ENCODE results near the gene RARG. TPM values are rescaled to one million over a fixed set of nuclear protein-coding genes. Genes with fewer than 3 reads are reported as not detected.

RARG gene
- total RNA-seq, 2 donors from 2014 or later: 9.2 to 11.7 TPM

DNA sequence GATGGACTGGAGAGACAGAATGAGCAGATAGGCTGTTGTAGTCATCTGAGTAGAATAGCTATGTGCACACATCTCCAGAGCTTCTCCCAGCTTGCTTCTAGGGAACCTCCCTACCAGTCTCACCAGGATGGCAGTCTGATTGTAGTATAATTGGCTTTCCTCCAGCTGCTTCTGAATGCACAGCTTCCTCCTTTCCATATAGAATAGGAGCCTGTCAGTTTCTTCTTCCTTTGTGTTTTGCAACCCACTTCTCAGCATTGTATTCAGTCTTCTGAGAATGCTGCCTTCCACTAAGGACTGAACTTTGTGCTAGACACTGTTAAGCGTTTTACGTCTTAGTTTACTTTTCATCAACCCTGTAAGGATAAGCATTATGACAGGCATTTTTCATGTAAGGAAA, 49.1 kb downstream of the RARG start:
- H3K36me3 ChIP-seq (replicated peaks in 1 of 2; ENCODE audit: insufficient read depth in 1 of 2, low read depth in 2 of 2): peaks cover 0 to 35% of the 10 kb centered on the region in 2 donors
- 27 to 46% methylated on average over 2 of the region's 2 CpGs for WGBS, 2 donors
- H3K4me1 ChIP-seq: peaks cover 41% of the 10 kb centered on the region
- no peaks in the 10 kb centered on the region for H3K9me3 ChIP-seq
- no peak overlapping the region for H3K27ac ChIP-seq
- H3K4me3 ChIP-seq: no peak overlapping the region
- DNase-seq: peak in 1 of 4 donors; percentile 38
- no peak for ATAC-seq
- no peaks in the 10 kb centered on the region for H3K27me3 ChIP-seq
- TF ChIP-seq, protein P1, sequence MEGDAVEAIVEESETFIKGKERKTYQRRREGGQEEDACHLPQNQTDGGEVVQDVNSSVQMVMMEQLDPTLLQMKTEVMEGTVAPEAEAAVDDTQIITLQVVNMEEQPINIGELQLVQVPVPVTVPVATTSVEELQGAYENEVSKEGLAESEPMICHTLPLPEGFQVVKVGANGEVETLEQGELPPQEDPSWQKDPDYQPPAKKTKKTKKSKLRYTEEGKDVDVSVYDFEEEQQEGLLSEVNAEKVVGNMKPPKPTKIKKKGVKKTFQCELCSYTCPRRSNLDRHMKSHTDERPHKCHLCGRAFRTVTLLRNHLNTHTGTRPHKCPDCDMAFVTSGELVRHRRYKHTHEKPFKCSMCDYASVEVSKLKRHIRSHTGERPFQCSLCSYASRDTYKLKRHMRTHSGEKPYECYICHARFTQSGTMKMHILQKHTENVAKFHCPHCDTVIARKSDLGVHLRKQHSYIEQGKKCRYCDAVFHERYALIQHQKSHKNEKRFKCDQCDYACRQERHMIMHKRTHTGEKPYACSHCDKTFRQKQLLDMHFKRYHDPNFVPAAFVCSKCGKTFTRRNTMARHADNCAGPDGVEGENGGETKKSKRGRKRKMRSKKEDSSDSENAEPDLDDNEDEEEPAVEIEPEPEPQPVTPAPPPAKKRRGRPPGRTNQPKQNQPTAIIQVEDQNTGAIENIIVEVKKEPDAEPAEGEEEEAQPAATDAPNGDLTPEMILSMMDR (IDR thresholded peaks at IDR 0.05): no peak
- no peak for TF ChIP-seq POLR2A (IDR thresholded peaks at IDR 0.05)
- intact Hi-C loops (cut with DNase I): no loop called here

DNA sequence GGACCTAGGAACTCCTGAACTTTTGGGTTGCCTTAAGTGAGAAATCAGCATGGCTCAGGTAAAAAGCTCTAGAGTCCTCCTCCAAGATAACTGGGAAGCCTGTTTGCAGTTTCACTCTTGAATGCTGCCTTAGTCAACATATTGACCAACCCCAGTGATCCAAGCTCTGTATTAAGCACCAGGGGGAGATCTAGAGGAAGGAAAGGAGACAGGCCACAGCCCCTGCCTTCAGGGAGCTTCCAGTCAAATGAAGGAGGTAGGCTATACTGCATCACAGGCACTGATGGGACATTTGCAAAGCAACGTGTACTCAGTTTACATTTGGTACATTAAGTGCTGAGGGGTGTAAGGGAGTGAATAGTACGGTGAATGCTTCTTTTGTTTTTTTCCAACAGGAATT, 50.1 kb downstream of the RARG start:
- intact Hi-C loops (cut with DNase I): no loop called here
- Histone ChIP-seq H3K27me3 (no peaks in the 10 kb centered on the region), H3K9me3 (no peaks in the 10 kb centered on the region), H3K4me3 (no peak overlapping the region), H3K27ac (no peak overlapping the region), H3K4me1 (peaks cover 41% of the 10 kb centered on the region), H3K36me3 (replicated peaks in 1 of 2; ENCODE audit: insufficient read depth in 1 of 2, low read depth in 2 of 2) (peaks cover 0 to 28% of the 10 kb centered on the region in 2 donors)
- TF ChIP-seq, protein P1 (IDR thresholded peaks at IDR 0.05): no peak
- WGBS, 2 donors: 51 to 63% methylated on average over 2 of the region's 2 CpGs
- no peak for ATAC-seq
- DNase-seq: no peak

DNA sequence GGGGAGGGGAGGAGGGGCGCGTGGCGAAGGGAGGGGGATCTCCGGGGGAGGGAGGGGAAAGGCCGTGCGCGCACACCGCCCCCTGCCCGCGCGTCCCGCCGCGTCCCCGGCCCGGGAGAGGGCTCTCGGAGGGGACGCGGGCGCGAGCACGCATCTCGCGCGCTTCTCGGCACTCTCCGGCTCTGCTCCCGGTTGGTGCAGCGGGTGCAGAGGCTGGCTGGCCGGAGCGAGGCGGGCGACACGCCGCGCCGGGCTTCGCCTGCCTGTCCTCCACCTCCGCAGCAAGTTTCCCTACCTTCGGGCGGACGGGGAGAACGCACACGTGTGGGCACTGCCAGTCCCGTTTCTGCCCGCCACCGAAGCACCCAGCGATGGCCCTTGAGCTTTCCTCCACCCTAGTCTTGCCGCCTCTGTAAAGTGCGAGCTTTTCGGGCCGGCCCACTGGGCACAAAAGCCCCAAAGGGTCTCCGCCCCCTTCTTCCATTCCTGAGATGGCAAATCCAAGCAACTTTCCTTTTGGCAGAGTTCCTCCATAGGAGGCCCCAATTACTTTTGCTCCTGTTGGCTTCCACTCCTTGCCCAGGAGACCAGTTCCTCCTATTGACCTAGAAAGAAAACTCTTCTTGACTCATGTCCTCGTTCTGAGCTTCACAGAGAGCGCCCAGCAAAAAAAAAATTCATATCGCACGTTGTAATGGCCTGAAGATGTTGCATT, 50.9 kb downstream of the RARG start:
- Histone ChIP-seq H3K4me1 (peaks cover 41% of the 10 kb centered on the region), H3K27ac (peak overlapping the region; percentile 91 to 98 (median 96)), H3K27me3 (no peaks in the 10 kb centered on the region), H3K36me3 (replicated peaks in 1 of 2; ENCODE audit: insufficient read depth in 1 of 2, low read depth in 2 of 2) (peaks cover 0 to 20% of the 10 kb centered on the region in 2 donors), H3K4me3 (peak overlapping the region; percentile 82 to 98), H3K9me3 (no peaks in the 10 kb centered on the region)
- intact Hi-C loops (cut with DNase I): no loop called here
- TF ChIP-seq, protein P1 (IDR thresholded peaks at IDR 0.05): no peak
- TF ChIP-seq POLR2A (IDR thresholded peaks at IDR 0.05): no peak
- peak; percentile 72 for ATAC-seq
- peak; percentile 72 to 83 (median 78) for DNase-seq
- WGBS, 2 donors: 1 to 2% methylated on average over 28 to 32 of the region's 57 CpGs

DNA sequence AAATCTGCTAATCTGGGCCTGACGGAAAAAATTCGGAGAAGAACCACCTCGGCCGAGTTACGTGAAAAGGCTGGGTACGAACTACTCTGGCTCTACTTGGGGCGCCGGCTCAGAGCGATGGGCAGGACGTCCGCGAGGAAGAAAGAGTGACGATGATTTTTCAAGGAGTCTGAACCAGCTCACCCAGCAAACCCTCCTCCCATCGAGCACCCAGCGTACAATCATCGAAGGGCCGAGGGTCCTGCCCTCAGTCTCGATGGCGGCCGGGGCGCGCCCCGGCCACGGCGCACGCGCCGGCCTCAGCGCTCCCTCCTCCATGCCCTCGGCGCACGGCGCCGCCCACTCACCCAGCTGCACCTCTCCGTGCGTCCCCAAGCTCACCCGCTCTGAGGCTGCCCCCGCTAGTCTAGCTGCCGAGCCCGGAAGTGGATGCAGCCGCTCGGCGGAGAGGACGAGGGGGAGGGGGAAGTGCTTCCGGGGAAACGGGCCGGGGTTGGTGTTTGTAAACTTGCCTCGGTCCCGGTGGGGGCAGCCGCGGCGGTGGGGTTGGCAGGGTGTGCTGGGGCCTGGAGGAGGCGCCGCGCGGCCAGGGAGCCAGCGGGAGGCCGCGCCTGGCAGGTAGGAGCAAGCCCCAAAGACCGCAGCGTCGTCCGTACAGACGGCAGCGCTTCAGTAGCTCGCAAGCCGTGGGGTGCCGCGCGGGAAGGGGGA, 51.6 kb downstream of the RARG start, which contains the start of the genes CSAD and ZNF740:
CSAD (minus strand) TSS at position 706 of the 711 bp plus-strand sequence. CDS start 7,455 bp downstream, outside the sequence.
ZNF740 (plus strand) TSS at position 503 of the 711 bp plus-strand sequence. CDS start 1,262 bp downstream, outside the sequence.
- no peaks in the 10 kb centered on the region for H3K27me3 ChIP-seq
- no peaks in the 10 kb centered on the region for H3K9me3 ChIP-seq
- peaks cover 41% of the 10 kb centered on the region for H3K4me1 ChIP-seq
- ATAC-seq (peak; percentile 98), DNase-seq (peak; percentile 96 to 98 (median 97))
- H3K36me3 ChIP-seq (replicated peaks in 1 of 2; ENCODE audit: insufficient read depth in 1 of 2, low read depth in 2 of 2): peaks cover 0 to 14% of the 10 kb centered on the region in 2 donors
- TF ChIP-seq, protein P1 (IDR thresholded peaks at IDR 0.05): peak in 1 of 7 experiments; percentile 6
- TF ChIP-seq POLR2A (IDR thresholded peaks at IDR 0.05): peak; percentile 60 to 81 (median 78)
- 0 to 3% methylated on average over 16 to 66 of the region's 70 CpGs for WGBS, 2 donors
- intact Hi-C loops (cut with DNase I): no loop called here
- H3K4me3 ChIP-seq: peak within 1 kb of the TSS; percentile 82 to 98
- H3K27ac ChIP-seq: peak within 1 kb of the TSS; percentile 91 to 98 (median 96)
